HG03139 (cell line): Measurements from ENCODE around the gene CASP8AP2.
"Not testable (repeated sequence)": the region's sequence is repeated elsewhere in the genome, so short reads cannot be mapped to it uniquely, and the experiment has no call there.

Experiments
- ATAC-seq: cut with Tn5 transposase; IDR thresholded peaks from one replicate; pipeline ENCODE4 v1.9.1; 2021; ENCODE audit not compliant: unreplicated experiment

CASP8AP2 gene

DNA sequence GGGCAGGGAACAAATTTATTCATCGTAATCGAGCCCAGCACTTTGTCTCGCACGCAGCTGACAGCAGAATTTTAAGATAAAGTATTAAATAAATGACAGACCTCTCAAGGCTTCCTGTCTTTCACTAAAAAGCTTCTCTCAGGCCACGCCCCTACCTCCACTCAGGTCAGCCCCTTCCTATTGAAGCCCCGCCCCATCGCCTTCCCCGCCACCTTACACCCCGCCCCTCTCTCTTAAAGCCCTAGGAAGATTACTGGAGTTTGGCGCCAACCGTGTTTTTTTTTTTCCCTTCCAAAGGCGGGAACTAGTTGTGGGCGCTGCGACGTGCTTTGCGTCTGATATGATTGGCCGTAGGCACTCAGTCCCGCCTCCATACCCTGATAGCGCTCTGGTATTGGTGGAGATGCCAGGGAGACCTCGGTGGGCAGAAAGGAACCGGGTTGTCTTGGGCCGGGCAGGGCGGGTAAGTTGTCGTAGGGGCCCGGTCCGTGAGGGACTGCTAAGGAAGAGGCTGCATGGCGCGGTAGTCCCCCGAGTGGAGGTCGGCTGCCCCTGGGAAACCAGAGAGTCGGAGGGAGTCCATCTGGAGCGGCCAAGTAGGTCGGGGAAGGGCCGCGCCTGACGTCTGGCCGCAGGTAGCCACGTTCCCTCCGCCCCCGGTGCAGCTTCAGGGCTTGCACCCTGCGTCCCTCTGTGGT is at the start of gene CASP8AP2:
Gene CASP8AP2, plus strand, starts transcription at position 409 of the 698 bp plus-strand sequence.
- ATAC-seq, result peak; percentile 98

DNA sequence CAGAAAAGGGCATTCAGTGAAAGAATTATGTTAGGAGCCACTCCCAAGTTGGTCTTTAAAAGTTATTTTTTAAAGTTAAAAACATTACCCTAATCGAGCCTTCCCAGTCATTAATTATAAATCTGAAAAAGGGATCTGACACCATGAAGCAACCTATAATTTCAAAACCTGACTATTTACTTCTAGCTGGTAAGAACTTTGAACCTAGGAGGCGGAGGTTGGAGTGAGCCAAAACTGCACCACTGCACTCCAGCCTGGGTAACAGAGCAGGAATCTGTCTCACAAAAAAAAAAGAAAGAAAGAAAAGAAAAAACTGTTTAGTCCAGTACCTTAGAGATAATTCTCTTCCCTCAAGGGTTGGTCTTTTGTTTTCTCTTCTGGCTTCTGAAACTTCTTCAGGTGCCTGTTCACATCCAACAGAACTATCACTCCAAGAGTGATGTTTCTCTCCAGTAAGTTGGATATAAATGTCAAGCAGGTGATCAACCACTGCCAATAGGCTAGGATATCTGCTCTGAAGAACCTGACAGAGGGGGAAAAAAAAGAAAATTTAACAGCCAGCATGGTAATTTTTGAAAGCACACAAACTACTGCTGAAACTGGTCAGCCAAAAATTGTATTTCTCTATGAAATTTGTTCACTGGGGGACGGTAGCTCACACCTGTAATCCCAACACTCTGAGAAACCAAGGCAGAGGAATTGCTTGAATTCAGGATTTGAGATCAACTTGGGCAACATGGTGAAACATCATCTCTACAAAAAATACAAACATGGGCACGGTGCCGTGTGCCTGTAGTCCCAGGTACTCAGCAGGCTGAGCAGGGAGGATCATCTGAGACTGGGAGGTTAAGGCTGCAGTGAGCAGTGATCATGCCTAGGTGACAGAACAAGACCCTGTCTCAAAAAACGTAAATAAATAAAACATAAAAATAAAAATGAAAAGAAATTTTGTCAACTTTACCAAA is 48.3 kb upstream of the CASP8AP2 start:
- no peak for ATAC-seq

DNA sequence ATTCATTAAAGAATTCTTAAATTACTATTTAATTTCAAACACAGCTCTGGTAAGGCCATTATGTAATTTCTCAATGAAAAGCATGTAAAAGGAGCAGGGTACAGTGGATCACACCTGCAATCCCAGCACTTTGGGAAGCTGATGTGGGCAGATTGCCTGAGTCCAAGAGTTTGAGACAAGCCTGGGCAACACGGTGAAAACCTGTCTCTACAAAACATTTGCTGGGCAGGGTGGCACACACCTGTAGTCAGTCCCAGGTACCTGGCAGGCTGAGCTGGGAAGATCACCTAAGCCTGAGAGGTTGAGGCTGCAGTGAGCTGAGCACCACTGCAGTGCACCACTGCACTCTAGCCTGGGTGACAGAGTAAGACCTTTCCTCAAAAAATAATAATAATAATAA is 47.5 kb upstream of the CASP8AP2 start:
- no peak for ATAC-seq

DNA sequence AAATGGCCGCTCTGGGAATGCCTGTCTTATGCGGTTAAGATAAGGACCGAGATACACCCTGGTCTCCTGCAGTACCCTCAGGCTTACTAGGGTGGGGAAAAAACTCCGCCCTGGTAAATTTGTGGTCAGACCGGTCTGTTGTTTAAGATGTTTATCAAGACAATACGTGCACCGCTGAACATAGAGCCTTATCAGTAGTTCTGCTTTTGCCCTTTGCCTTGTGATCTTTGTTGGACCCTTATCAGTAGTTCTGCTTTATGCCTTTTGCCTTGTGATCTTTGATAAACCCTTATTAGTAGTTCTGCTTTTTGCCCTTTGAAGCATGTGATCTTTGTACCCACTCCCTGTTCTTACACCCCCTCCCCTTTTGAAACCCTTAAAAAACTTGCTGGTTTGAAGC is 46.4 kb upstream of the CASP8AP2 start:
- not testable (repeated sequence) for ATAC-seq

DNA sequence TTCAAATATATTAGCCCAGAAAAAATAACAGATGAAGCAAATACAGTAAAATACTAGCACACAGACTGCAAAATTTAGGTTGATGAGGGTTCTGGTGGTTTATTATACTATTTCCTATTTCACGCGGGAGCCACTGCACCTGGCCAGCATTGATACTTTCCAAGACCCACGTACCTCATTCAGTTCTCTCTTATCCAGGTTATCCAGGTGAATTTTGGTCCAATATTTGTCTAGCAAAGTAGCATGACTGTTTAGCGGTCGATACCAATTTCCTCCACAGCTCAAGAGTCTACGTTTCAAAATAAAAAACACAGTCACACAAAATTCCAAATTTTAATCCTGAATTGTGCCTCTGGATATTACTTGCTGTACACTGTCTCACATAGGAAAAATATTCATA is 44.8 kb upstream of the CASP8AP2 start:
- no peak for ATAC-seq

DNA sequence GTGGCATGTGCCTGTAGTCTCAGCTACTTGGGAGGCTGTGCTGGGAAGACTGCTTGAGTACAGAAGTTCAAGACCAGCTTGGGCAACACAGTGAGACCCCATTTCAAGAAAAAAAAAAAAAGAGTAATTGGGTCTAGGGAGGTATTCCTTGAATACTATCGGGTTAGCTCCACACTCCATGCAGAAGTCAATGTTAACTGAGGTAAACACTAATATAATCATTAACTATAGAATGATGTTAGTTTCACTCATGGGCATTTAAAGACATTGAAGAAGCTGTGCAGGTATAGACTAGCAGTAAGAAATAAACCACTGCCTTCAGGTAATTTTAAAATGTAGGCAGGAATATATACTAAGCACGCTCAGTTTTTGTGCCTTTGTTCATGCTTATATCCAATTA is 42.7 kb upstream of the CASP8AP2 start:
- no peak for ATAC-seq

DNA sequence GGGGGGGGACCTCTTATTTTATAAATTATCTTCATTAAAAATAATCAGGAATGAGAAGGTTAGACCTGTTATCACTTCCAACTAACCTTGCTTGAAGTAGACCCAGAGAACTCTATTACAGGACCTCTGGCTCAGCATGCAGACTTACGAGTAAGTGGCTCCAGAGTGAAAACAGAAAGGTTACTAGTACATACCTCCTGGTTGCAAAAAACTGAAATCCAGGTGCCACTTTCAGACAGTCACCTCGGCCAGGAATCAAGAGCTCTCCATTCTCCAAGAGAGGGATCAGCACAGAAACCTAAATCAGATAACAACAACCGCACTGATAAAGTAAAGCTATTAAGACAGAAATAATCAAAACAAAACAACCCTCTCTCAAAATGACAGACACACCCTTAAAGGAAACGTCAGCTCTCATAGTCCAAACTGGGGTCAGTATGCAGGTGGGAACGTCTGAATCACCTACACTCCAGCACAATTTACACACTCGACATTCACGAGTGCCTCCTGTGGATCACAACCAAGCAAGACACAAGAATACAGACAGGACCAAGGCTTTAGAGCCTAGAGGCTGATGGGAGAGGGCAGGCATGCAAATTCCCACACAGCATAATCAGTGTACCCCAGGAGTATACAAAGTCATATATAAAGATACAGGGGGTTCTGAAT is 41.9 kb upstream of the CASP8AP2 start:
- no peak for ATAC-seq

DNA sequence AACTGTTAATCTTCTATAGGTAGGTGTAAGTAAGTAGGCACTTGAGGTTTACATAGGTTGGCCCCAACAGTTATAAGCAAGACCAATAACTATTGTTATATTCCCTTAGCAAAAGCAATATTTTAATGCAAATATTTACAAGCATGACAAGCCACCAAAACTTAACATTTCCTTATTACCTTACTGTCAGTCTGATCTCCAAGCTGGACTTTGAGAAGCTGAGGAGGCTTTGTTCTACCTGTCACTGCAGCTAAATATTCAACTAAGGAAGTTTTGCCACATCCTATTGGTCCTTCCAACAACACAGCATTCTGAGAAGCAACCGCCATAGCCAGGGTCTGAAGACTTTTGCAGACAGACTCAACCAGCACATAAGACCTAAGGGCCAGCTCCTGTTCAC is 39.7 kb upstream of the CASP8AP2 start:
- no peak for ATAC-seq

DNA sequence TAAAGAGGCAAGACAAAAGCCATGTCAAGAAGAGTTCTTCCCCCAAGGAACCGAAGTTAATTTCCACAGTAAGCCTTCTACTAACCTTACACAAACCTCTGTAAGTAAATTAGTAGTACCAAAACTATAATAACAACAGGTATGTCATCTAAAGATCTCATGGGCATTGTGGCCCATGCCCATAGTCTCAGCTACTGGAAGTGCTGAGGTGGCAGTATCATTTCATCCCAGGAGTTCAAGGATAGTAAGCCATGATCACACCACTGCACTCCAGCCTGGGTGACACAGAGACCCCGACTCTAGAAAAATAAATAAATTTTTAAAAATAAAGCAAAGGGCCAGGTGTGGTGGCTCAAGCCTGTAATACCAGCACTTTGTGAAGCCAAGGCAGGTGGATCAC is 39.3 kb upstream of the CASP8AP2 start:
- ATAC-seq, result no peak

DNA sequence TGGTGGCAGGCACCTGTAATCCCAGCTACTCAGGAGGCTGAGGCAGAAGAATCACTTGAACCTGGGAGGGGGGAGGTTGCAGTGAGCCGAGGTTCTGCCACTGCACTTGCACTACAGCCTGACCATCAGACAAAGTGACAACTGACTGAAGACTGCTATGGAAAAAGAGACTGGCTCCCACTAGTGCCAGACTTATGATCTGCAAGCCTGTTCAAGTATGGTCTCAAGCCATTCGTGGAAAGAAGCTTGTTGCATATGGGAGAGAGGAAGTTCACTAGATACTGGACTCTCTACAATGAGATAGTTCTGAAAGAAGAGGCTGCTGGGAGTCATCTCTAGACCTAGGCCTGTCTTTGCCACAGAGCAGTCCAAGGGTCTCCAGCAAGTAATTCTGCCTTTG is 36.8 kb upstream of the CASP8AP2 start:
- ATAC-seq, result no peak

DNA sequence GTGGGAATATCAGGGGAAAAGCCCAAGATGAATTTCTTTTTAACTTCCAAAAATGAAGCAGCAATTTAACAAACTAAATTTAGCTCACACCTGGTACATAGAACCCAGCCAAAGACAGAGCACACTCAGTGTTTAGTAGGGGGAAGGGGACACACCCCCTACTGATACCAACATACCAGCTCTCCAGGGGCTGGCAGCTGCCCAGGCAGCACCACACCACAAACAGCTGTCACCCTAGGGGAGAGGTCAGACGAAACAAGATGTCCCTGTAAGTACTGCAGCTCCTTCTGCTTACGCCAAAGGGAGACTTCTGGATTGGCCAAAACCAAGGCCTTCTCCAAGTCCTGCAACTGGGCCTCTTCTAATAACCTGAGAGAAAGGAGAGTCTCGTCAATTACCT is 36.1 kb upstream of the CASP8AP2 start:
- no peak for ATAC-seq

DNA sequence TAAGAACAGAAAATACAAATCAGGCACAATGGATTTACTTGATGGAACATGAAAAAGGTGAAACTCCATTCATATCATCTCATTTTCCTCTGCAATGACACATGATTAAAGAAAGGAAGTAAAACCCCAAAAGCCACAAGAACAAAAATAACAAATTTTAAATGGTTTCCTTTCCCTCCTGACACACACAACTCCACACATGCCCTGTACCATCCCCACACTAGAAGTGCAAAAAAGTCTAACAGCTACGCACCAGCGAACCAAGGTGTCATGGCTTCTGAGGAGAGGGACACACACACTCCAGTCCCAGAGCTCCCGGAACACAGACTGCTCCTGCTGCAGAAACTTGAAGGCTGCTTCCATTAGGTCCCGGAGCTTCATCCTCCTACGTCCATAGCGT is 35.4 kb upstream of the CASP8AP2 start:
- ATAC-seq, result no peak

DNA sequence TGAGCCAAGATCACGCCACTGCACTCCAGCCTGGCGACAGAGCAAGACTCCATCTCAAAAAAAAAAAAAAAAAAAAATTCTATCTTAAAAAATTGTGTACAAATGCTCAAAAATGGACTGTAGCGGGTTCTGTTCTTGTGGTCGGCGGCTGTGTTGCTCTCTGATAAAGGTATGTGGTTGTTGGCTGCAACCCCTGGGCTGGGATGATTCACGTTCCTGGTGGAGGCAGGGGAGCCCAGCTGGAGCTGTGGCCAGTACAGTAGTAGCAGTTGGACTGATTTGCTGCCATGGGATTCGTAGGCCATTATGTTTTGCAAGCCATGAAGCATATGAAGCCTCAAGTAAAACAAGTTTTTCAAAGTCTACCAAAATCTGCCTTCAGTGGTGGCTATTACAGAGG is 32.4 kb upstream of the CASP8AP2 start:
- ATAC-seq, result no peak

DNA sequence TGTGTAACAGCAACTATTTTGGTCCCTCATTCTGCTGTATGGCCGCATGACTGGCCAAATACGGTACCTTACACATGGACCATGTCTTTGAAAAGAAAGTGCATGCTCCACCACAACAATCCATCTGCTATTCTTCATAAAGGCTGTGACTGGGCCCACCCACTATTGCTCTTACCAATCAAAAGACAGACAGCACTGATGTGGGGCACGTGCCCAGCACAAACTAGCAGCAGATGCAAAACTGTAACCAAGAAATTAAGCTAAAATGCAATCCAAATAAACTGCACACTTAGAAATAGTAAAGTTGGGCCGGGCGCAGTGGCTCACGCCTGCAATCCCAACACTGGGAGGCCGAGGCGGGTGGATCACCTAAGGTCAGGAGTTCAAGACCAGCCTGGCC is 30.6 kb upstream of the CASP8AP2 start:
- ATAC-seq, result no peak

DNA sequence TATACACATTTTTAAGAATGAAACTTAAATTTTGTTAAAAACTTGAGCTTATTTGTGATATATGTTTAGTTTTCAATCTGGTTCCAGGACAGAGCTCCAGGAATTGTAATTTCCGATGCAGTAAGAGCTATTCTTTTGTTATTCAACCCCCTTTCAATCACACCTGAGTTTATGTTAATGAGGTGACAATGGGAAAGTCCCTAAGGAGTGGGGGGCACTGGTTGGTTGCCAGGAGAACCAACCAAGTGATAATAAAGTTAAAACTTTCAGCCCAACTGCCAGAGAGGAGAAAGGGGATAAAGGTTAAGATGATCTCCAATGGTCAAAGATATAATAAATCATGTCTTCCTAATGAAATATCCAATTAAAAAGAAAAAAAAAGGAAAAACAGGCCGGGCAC is 29.9 kb upstream of the CASP8AP2 start:
- ATAC-seq, result no peak

DNA sequence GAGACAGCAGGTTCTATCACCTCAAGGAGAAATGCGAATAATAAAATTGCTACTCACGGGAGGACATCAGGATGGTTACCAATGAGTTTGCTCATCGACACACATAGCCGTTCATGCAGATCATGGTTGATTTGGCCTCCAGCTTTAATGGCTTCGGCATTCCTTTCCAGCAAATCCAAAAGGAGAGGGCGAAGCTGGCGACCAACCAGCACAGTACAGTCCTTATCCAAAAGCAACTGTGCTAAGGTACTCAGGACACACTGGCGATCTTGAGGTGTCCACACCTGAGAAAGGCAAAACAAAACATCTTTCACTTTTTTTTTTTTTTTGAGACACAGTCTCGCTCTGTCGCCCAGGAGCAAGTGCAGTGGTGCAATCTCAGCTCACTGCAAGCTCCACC is 26.4 kb upstream of the CASP8AP2 start:
- ATAC-seq, result no peak

DNA sequence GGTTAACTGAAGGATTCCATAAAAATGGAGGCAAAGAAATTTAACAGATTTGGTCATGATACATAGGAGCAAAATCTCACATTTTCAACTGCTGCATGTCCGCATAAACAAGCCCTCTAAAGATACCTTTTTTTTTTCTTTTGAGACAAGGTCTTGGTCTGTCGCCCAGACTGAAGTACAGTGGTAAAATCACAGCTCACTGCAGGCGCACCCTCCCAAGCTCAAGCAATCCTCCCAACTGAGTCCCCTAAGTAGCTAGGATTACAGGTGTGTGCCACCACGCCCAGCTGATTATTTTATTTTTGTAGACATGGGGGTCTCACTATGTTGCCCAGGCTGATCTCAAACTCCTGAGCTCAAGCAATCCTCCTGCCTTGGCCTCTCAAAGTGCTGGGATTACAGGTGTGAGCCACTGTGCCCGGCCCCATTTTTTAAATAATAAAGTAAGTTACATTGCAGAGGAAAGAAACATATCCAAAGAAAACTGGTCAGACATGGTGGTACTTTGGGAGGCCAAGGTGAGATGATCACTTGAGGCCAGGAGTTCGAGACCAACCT is 23.8 kb upstream of the CASP8AP2 start:
- no peak for ATAC-seq

DNA sequence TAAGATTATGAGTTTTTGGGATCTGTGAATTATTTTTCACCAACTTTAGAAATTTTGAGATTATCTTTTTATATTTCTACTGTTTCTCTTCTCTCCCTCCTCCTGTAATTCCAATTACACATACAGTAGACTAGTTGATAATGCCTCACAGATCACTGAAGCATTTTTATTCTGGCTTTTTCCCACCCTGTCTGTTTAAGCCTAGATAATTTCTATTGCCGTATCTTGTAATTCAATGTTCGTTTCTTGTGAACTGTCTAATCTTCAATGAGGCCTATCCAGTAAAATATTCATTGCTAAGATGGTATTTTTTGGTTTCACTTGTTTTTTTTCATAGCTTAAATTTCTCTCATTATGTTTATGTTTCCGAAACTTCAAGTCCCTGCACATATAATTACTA is 22.1 kb upstream of the CASP8AP2 start:
- no peak for ATAC-seq

DNA sequence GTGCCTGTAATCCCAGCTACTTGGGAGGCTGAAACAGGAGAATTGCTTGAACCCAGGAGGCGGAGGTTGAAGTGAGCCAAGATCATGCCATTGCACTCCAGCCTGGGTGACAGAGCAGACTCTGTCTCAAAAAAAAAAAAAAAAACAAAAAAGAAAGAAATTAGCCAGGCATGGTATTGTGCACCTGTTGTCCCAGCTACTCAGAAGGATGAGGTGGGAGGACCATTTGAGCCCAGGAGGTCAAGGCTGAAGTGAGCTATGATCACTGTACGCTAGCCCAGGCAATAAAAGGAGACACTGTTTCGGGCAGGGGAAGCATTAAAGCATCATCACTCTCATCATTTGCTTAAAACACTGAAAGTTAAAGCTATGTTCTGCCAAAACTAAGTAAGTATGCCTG is 16.3 kb upstream of the CASP8AP2 start:
- not testable (repeated sequence) for ATAC-seq

DNA sequence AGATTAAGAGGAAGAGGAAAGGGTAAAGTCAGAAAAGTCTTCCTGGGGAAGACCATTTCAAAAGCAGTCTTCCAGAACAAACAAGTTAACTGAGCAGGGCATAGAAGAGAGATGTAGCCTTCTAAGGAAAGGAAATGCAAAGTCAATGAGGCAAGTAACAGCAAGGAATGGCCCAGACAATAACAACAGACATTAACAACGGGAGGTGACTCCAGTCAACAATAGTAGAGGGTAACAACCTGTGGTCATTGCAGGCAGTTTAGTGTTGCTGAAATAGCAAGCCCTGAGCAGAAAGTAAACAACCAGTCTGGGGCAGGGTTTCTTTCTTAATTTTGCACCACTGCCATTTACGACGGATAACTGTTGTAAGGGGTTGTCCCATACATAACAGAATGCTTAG is 12.2 kb upstream of the CASP8AP2 start:
- ATAC-seq, result no peak

DNA sequence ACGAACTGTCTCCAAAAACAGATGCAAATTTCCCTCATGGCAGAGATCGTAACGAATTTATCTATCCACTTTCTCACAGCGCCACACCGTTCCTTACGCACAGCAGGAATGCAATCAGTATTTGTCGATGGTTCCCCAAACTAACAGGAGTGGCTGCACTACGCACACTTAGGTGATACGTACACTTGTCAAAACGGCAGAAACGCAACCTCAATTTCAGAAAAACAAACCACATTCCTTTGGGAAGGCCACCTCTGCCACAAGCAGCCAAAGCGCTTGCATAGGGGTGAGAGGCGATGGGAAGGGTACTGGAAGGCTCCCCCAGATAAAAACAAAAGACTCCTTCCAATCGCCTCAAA is 10.7 kb upstream of the CASP8AP2 start:
- ATAC-seq, result peak; percentile 18
